SHP77 treated with DMSO at 0.1 percent for 48 hours (cell line): Measurements from ENCODE around the gene NLK.

Experiments used
- DNase-seq: peaks from one replicate; lab custom pipeline; 2025; lab: John Stamatoyannopoulos, UW

The NLK gene

GRCh38 chr17:28113269-28113668 is 70.8 kb downstream of the NLK start:
- no peak for DNase-seq

GRCh38 chr17:28115046-28115445 is 72.6 kb downstream of the NLK start:
- no peak for DNase-seq

- no peak for DNase-seq
These were observed 74.8 kb downstream of the NLK start for GRCh38 chr17:28117304-28117703.

GRCh38 chr17:28118362-28118761 is 75.9 kb downstream of the NLK start:
- no peak for DNase-seq

- DNase-seq, result no peak
These were observed 76.6 kb downstream of the NLK start for GRCh38 chr17:28119046-28119445.

GRCh38 chr17:28119560-28119959 is 77.1 kb downstream of the NLK start:
- DNase-seq, result no peak

GRCh38 chr17:28120766-28121165 is 78.3 kb downstream of the NLK start:
- no peak for DNase-seq

- DNase-seq, result no peak
These were observed 82.5 kb downstream of the NLK start for GRCh38 chr17:28124962-28125361.

GRCh38 chr17:28125526-28126378 is 83.3 kb downstream of the NLK start:
- DNase-seq, result no peak

GRCh38 chr17:28127196-28127595 is 84.7 kb downstream of the NLK start:
- no peak for DNase-seq

- DNase-seq, result no peak
These were observed 86.3 kb downstream of the NLK start for GRCh38 chr17:28128779-28129178.

GRCh38 chr17:28130472-28130871 is 88.0 kb downstream of the NLK start:
- DNase-seq, result no peak

GRCh38 chr17:28131599-28131998 is 89.1 kb downstream of the NLK start:
- DNase-seq, result no peak

GRCh38 chr17:28133562-28133970 is 91.1 kb downstream of the NLK start:
- DNase-seq, result no peak

GRCh38 chr17:28136923-28137322 is 94.4 kb downstream of the NLK start:
- DNase-seq, result no peak

- no peak for DNase-seq
These were observed 97.3 kb downstream of the NLK start for GRCh38 chr17:28139822-28140221.

GRCh38 chr17:28141313-28141712 is 98.8 kb downstream of the NLK start:
- DNase-seq, result peak; percentile 4

- DNase-seq, result no peak
These were observed 99.3 kb downstream of the NLK start for GRCh38 chr17:28141773-28142172.

- DNase-seq, result no peak
These were observed 99.8 kb downstream of the NLK start for GRCh38 chr17:28142305-28142704.

- no peak for DNase-seq
These were observed 101.5 kb downstream of the NLK start for GRCh38 chr17:28144019-28144418.

GRCh38 chr17:28145348-28145747 is 102.9 kb downstream of the NLK start:
- DNase-seq, result no peak

- DNase-seq, result no peak
These were observed 104.5 kb downstream of the NLK start for GRCh38 chr17:28147017-28147416.

- DNase-seq, result no peak
These were observed 108.5 kb downstream of the NLK start for GRCh38 chr17:28151001-28151400.

- DNase-seq, result no peak
These were observed 111.7 kb downstream of the NLK start for GRCh38 chr17:28154214-28154613.
